Left ventricle myocardium inferior (tissue), 1 donor: ENCODE results near the gene NUP210. TPM values are rescaled to one million over a fixed set of nuclear protein-coding genes. Genes with fewer than 3 reads are reported as not detected.

Experiments used
- DNase-seq: peaks from one replicate; pipeline ENCODE4 v3.0.0-alpha.2; 2020
- H3K27ac ChIP-seq: fragments of 200-600 bp; replicated peaks from 2 replicates; pipeline ENCODE4 v1.8.0; 2021
- H3K27me3 ChIP-seq: fragments of 200-600 bp; 2 replicates; pipeline ENCODE4 v1.8.0; 2021; ENCODE audit warnings: low read depth
- H3K36me3 ChIP-seq: fragments of 200-600 bp; 2 replicates; pipeline ENCODE4 v1.8.0; 2021
- H3K4me1 ChIP-seq: fragments of 200-600 bp; 2 replicates; pipeline ENCODE4 v1.8.0; 2021
- H3K4me3 ChIP-seq: fragments of 200-600 bp; 2 replicates; pipeline ENCODE4 v1.8.0; 2021; ENCODE audit warnings: mild to moderate bottlenecking, moderate library complexity
- H3K9me3 ChIP-seq: fragments of 200-600 bp; replicated peaks from 2 replicates; pipeline ENCODE4 v1.8.0; 2021
- intact Hi-C: fragments of 100-400 bp; cut with micrococcal nuclease; formaldehyde crosslinking; loops from one replicate; pipeline ENCODE4 v1.11.0; 2022
- total RNA-seq: library from RNA; stranded (reverse); fragmentation: NEBNext Ultra II Directional; extraction: Animal tissue kit (Norgen Biotek cat#: 25700); gene quantifications from one replicate; pipeline ENCODE4 v1.2.1, GENCODE V29; 2021
- TF ChIP-seq, protein P1 (sequence below): fragments of 200-600 bp; IDR thresholded peaks from 2 replicates; pipeline ENCODE4 v1.8.0; 2021; ENCODE audit warnings: antibody characterized with exemption, mild to moderate bottlenecking, borderline replicate concordance
- donor health status: DM: no; HTN: yes; CAD: no; lungs with severe emphysema.

NUP210 gene
- total RNA-seq, 1 donor from 2014 or later, result 2.8 TPM

DNA sequence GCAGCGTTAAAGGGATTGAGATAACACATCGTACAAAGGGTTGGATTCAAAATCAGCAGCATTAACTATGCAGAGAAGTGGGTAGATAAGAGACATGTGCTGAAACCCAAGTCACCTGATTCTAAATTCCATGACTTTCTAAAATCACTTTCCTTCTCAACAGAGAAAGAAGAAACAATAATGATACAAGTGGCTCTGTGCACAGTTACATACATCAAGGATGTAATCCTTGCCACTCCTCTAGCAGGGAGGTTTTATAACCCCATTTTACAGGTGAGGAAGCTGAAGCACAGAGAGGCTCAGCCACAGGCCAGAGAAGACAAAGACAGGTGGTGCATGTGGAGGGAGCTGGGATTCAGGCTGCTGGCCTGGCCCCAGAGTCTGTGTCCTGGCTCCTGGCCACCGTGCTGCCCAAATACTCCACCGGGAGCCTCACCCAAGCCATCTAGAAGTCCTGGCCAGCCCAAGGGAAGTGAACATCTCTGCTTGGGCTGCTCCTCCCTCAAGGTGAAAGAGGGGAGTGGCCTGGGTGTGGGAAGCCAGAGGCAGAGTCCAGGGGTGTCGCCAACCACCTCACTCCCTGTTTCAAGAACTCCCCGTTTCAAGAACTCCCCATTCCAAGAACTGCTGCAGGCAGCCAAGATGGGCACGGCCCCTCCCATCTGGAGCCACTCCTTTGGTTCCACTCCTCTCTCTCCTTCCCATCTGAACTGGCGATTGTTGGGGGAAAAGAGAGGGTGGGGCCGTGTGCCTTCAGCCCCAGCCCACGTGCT, 147.1 kb downstream of the NUP210 start:
- Histone ChIP-seq H3K9me3 (peaks cover 15% of the 10 kb centered on the region), H3K36me3 (no peaks in the 10 kb centered on the region), H3K27ac (no peak overlapping the region), H3K4me1 (peaks cover 7% of the 10 kb centered on the region), H3K27me3 (peaks cover 47% of the 10 kb centered on the region), H3K4me3 (no peak overlapping the region)
- no peak for DNase-seq
- intact Hi-C loops, result no loop called here
- TF ChIP-seq, protein P1, sequence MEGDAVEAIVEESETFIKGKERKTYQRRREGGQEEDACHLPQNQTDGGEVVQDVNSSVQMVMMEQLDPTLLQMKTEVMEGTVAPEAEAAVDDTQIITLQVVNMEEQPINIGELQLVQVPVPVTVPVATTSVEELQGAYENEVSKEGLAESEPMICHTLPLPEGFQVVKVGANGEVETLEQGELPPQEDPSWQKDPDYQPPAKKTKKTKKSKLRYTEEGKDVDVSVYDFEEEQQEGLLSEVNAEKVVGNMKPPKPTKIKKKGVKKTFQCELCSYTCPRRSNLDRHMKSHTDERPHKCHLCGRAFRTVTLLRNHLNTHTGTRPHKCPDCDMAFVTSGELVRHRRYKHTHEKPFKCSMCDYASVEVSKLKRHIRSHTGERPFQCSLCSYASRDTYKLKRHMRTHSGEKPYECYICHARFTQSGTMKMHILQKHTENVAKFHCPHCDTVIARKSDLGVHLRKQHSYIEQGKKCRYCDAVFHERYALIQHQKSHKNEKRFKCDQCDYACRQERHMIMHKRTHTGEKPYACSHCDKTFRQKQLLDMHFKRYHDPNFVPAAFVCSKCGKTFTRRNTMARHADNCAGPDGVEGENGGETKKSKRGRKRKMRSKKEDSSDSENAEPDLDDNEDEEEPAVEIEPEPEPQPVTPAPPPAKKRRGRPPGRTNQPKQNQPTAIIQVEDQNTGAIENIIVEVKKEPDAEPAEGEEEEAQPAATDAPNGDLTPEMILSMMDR, result no peak

DNA sequence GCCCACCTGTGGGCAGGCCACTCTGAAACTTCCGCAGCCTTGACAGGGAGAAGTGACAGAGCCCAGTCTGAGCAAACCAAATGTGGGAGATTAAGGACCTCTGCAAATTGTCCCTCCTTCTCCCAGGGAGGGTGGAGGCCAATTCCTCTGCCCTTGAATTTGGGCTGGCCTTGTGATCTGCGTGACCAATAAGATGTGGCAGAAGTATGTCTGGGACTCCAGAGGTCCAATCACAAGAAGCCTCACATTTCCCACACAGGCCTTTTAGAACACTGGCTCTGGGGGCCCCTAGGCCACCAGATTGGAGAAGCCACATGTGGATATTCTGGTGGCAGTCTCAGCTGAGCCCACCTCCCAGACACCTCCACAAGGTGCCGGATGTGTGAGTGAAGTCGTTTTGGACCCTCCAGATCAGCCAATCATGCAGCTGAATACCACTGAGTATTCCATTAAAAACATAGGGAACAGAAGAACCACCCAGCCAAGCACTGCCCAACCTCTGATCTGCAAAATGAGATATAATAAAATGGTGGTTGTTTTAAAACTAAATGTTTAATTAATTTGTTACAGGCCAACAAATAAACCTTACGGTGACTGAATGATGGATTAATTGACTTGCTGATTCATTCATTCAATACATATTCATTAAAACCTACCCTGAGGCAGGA, 150.3 kb downstream of the NUP210 start:
- no peaks in the 10 kb centered on the region for H3K36me3 ChIP-seq
- DNase-seq, result no peak
- peaks cover 18% of the 10 kb centered on the region for H3K9me3 ChIP-seq
- intact Hi-C loops, result no loop called here
- no peak overlapping the region for H3K4me3 ChIP-seq
- H3K4me1 ChIP-seq, result no peaks in the 10 kb centered on the region
- peaks cover 38% of the 10 kb centered on the region for H3K27me3 ChIP-seq
- no peak overlapping the region for H3K27ac ChIP-seq
- TF ChIP-seq, protein P1, result no peak

DNA sequence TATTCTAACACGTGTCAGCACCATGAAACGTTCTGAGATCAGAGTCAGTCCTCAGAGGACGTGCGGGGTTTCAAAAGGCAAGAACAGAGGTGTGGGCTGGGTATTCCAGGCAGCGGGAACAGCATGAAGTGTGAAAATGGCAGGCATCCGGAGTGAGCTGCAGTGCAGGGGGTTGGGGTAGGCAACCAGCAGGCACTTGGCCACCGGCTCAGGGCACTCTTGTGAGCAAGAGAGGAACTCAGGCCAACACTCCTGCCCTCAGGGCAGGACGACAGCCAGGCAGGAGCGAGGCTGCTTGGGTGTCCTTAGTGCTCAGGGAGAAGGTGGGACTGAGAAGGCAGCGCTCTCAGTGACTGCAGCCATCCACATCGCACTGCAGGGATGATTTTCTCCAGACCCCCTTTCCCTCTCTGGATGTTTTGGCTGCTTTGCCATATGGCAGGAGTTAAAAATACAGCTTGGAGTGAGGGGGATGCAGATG, 151.1 kb downstream of the NUP210 start:
- peaks cover 38% of the 10 kb centered on the region for H3K27me3 ChIP-seq
- H3K4me1 ChIP-seq, result no peaks in the 10 kb centered on the region
- TF ChIP-seq, protein P1, result no peak
- H3K9me3 ChIP-seq, result peaks cover 18% of the 10 kb centered on the region
- intact Hi-C loops, result no loop called here
- no peak for DNase-seq
- no peaks in the 10 kb centered on the region for H3K36me3 ChIP-seq
- H3K4me3 ChIP-seq, result no peak overlapping the region
- H3K27ac ChIP-seq, result no peak overlapping the region

DNA sequence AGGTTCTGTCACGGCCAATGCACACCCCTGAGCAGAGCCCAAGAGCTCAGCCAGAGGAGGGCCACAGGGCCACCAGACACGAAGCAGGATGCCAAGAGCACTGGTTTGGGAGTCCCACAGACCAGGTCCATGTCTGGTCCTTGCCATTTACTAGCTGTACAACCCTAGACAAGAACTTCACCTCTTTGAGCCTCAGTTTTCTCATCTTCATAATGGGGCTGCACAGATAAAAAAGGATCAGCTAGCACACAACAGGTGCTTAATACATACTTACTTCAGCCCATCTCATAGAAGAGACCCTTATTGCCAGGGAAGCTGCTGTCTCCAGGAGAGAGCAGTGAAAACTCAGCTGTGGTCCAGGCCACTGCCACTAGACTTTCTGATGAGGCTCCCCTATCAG, 152.0 kb downstream of the NUP210 start:
- TF ChIP-seq, protein P1, result no peak
- H3K36me3 ChIP-seq, result no peaks in the 10 kb centered on the region
- H3K9me3 ChIP-seq, result peaks cover 18% of the 10 kb centered on the region
- intact Hi-C loops, result no loop called here
- H3K27me3 ChIP-seq, result peaks cover 30% of the 10 kb centered on the region
- H3K4me3 ChIP-seq, result no peak overlapping the region
- no peak overlapping the region for H3K27ac ChIP-seq
- no peak for DNase-seq
- no peaks in the 10 kb centered on the region for H3K4me1 ChIP-seq

DNA sequence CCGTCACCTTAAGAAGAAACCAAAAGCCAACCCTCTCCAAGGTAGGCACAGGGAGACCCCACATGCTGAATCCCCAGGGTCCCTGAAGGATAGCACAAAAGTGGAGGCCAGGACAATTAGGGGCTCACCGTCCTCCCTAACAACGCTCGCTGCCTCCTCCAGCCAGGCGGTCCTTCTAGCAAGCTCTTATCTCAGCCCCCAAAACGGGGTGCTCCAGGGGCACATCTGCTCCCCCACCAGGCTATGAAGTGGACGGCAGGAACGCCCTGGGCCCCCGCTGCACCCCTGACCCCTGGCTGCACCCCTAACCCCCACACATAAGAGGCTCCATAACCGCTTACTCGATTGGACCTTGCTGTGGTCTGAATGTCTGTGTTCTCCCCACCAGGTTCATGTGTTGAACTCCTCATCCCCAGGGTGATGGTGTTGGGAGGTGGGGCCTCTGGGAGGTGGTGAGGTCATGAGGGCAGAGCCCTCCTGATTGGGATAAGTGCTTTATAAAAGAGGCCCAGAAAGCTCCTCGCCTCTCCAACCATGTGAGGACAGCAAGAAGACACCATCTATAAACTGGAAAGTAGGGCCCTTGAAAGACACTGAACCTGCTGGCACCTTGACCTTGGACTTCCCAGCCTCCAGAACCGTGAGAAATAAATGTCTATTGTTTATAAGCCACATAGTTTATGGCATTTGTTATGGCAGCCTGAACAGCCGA, 153.3 kb downstream of the NUP210 start:
- Histone ChIP-seq H3K27me3 (peaks cover 28% of the 10 kb centered on the region), H3K4me1 (no peaks in the 10 kb centered on the region), H3K36me3 (no peaks in the 10 kb centered on the region), H3K4me3 (no peak overlapping the region), H3K27ac (no peak overlapping the region), H3K9me3 (peaks cover 18% of the 10 kb centered on the region)
- TF ChIP-seq, protein P1, result no peak
- DNase-seq, result no peak
- intact Hi-C loops, result no loop called here
